Activated CD4-positive, alpha-beta T cell treated with anti-CD3 and anti-CD28 coated beads, Interleukin-2, amount 50 U/mL, for 1 hour (primary cell): Measurements from ENCODE around the gene GNAT2.

Experiments used
- DNase-seq: peaks from one replicate; pipeline ENCODE4 v3.0.0-alpha.2; 2020

Gene GNAT2

GRCh38 chr1:109598655-109599054 is 20.8 kb downstream of the GNAT2 start:
- DNase-seq: no peak

GRCh38 chr1:109598156-109598555 is 21.3 kb downstream of the GNAT2 start:
- DNase-seq: no peak

- no peak for DNase-seq
Observed at GRCh38 chr1:109595531-109595930, 23.9 kb downstream of the GNAT2 start.

DNA sequence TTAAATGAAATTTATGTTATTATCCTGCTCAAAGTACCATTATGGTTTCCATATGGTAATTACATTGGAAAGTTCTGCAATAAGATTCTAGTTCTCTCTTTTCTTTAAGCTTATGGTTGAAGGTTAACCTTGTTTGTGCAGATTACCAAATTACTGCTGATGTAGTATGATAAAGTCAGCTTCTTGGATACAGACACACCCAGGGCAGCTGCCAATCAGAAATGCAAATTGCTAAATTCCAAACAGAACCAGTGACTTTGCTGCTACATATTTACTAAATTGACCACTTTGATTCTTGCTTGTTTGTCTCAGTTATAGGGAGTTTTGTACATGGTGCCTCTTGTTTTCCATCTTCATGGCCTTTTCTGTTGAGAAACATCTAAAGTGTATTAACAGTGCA is 26.5 kb downstream of the GNAT2 start:
- DNase-seq: no peak

GRCh38 chr1:109589679-109590078 is 29.7 kb downstream of the GNAT2 start:
- no peak for DNase-seq

DNA sequence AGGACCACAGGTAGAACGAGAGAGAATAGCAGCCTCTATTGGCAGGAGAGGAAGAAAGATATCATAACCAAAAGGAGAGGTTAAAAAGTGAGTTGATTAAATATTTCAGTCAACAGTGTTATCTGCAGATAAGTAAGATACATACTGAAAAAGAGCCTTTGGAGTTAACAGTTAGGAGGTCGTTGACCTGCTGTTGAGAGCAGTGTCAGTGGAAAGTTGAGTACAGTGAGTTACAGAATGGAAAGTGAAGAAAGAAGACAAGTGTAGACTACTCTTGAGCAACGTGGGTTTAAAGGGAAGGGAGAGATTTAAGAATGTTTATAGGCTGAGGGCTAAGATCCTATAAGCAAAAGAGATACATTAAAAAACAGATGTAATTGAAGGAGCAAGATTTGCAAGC is 30.2 kb downstream of the GNAT2 start:
- DNase-seq: no peak

GRCh38 chr1:109586055-109586454 is 33.4 kb downstream of the GNAT2 start:
- no peak for DNase-seq

DNA sequence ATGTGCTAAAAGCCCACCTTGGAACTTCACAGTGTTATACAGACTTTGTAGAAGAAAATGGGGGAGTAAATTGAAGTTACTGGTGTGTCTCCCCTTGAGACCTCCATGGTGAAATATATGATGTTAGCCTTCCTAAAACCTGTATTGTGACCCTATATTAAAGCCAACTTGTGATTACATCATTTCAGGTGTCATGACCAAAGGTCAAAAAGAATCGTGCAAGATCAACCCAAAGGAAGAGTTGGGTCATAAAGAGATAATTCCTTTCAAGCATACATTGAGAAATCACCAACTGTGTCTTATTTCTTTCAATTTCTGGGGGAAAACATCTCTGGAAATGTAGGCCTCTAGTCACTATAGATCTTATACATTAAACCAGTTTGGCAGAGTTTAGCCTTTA is 34.6 kb downstream of the GNAT2 start:
- no peak for DNase-seq

GRCh38 chr1:109582021-109582420 is 37.4 kb downstream of the GNAT2 start:
- DNase-seq: no peak

DNA sequence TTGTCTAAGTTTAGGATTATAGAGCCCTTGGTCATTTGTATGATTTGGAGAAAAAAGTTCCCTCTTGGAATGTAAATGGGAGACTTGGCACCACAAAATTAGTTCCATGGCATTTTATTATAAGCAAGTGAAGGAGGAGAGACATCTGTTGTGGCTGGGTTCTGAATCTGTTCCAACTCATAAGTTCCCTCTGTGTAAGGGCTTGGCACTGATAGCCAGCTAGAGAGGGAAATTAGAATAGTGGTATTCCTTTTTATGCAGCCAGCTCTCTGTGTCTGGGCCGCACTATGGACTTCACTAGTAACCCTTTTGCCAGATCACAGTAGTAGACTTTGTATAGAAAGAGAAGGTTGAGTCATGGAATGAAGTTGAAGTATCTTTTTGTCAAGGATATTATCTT is 39.9 kb downstream of the GNAT2 start:
- DNase-seq: no peak

DNA sequence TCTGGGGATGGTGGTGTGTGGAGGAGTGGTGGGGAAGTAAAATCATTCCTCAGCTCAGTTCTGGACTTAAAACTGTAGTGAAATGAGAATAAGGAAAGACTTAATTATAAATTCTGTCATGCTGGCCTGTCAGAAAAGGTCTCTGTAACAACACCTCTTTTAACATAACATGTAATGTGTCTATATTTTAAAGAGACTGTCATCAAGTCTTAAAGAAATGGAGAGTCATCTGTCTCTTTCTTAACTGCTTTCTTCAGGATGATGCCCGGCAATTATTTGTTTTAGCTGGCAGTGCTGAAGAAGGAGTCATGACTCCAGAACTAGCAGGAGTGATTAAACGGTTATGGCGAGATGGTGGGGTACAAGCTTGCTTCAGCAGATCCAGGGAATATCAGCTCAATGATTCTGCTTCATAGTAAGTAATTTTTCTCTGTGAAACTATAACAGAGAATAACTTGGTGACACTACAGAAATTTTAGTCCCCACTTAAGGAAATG is 40.4 kb downstream of the GNAT2 start:
- no peak for DNase-seq

DNA sequence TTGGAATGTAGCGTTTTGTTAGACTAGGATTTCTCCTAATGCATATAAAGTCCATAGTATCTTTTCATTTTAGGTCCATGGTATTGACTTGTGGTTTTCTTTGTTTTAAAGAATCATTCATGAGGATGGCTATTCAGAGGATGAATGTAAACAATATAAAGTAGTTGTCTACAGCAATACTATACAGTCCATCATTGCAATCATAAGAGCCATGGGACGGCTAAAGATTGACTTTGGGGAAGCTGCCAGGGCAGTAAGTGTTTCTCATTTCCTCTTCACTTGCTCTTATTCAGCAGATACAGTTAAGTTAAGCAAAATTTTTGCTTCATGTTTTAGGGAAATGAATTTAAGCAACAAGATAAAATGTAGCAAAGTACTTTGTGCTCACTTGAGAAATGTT is 45.6 kb downstream of the GNAT2 start:
- no peak for DNase-seq

DNA sequence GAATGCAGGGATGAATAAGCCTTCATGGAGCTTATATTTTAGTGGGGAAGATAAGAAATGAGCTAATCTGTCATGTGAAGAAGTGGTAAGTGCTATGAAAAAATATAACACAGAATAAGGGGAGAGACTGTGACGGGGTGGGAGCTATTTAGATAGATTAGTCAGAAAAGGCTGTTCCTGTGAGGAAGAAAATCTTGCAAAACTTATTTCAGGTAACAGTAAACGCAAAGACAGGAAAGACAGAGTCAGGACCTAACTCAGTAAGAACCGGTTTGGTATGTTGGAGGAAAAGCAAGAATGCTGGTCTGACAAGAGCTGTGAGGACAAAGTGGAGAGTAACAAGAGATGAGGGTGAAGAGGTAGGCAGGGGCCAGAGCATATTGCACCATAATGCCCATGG is 49.0 kb downstream of the GNAT2 start:
- no peak for DNase-seq

DNA sequence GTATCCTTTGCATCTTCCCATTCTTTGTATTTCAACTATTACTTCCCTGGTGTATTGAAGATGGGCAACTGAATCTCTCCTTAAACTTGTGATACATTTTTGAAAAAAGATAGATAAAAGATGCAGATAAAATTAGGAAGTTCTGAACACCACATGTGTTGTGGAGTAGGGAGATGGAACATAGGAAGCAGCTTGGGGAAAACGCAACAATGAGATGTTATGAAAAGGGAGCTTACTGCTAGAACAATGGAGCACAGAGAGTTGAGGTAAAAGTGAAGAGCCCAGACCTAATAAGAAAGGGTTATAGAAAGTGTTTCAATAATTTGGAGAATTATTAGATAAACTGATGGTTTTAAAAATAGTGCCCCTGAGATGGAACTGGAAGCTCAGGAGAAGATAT is 50.1 kb downstream of the GNAT2 start:
- DNase-seq: no peak

DNA sequence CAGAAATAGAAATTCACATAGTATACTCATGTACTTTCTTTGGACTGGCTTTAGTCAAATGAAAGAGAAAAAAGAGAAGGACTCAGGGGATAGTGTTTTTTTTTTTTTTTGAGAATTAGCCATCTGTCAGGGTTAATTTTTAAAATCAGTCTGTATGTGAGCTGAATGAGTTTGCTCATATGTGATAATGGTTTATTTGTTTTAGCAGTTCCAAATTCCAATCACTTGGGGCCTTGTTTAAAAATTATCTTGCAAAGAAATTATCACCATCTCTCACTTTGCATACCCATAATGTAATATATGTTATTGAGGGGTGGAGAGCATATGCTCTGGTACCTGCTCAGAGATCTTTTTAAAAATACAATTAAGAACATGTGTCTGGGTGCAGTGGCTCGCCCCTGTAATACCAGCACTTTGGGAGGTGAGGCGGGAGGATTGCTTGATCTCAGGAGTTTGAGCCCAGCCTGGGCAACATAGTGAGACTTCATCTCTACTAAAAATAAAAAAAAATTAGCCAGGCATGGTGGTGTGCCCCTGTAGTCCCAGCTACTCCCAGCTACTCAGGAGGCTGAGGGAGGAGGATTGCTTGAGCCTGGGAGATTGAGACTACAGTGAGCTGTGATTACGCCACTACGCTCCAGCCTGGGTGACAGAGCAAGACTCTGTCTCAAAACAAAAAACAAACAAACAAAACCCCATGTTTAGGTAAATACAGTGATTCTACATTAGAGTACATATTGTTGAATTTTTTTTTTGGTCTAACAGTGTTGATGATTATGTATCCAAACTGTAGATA is 51.3 kb downstream of the GNAT2 start:
- no peak for DNase-seq

DNA sequence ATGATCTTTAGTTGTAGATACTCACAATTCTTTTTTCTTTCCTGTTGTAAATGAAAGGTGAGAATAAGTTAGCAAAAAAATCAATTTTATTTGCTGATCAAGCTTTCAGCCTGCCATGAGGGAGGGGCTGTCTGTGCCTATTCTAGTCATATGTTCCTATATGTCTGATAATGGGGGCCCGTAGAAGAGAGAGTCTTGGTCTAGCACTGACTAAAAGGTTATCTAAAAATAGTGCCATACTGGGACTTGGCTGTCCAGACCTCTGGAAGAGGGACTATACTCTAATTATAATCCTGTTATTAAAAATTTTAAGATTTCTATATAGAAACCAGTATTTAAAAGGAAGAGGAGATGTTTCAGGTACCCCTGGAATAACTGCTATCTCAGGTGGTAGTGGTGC is 52.4 kb downstream of the GNAT2 start:
- DNase-seq: no peak

GRCh38 chr1:109565241-109565640 is 54.2 kb downstream of the GNAT2 start:
- no peak for DNase-seq

DNA sequence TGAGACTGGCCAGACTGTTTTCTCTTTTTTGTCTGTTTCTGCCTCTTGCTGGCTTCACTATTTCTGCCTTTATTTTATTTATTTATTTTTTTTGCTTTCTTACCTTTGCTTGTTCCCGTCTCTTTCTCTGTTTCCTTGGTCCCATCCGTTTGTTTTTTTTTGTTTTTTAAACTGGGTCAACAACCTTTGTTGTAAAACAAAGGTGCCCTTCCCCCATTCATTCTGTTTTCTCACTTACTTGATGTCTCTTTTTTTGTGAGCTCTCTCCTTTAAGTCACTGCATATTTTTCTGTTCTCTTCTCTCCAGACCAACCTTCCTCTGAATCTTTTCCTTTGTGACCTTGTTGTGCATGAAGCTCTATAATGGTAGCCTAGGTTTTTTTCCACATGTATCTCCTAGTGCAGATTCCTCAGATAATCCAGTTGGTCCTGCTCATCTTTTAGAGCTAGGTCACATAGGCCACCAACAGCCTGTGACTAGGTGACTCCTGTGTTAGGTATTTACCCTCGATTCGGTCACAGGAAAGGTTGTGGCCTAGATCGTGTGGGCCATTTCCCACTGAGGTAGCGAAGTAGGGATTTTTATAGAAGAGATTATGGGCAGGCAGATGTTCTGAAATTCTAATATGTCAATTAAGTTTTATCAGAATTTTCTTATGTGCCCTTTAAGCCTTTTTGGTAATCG is 55.1 kb downstream of the GNAT2 start:
- DNase-seq: no peak

DNA sequence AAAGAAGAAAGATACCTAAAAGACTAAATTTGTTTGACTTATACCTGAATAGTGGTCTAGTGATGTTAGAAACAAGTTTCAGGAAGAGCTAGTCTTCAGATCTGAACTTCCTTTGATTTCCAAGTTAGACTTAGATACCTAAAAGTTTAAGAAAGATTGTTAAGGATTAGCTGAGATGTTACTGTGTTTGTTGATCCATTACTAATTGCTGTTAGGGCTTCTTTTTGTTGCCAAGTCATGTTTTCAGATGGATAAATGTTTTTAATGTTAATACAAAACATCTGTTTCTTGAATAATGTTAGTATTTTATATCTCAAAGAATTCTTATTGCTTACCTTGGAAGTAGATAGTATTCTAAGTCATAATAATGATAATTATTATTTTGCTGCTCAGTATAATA is 59.4 kb downstream of the GNAT2 start:
- DNase-seq: no peak

- DNase-seq: no peak
Observed at GRCh38 chr1:109557520-109557919, 61.9 kb downstream of the GNAT2 start.

DNA sequence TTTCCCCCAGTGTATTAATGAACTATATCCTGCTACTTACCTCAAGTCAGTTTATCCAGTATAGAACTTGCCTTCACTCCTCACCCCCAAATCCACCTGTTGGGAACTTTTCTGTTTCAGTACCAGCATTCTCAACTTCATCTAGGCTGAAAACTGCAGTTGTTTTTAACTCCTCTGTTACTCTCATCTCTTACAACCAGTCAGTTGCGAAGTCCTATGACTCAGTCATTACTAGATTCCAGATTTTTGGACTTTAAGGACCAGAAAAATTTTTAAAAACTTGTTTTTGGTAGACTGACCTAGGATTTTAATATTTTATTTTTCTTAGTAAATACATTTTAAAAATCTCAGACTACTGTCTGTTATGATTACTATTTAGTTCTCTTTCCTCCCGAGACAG is 62.9 kb downstream of the GNAT2 start:
- DNase-seq: no peak
